K562 treated with DMSO at 1 percent for 48 hours (cell line): ENCODE results near the gene MLPH. TPM values are rescaled to one million over a fixed set of nuclear protein-coding genes. Genes with fewer than 3 reads are reported as not detected.

Experiments used
- total RNA-seq: library from RNA; unstranded; fragments of 300-600 nt; gene quantifications from 2 replicates; pipeline ENCODE4 v1.2.3, GENCODE V29; 2022; ENCODE audit warnings: low replicate concordance; ENCODE audit errors: extremely low read depth

The MLPH gene
- total RNA-seq, result not detected in 2 replicates

GRCh38 chr2:237486819-237487448 lies at the start of gene MLPH:
Gene MLPH (plus strand): TSS chr2:237487251. CDS start chr2:237493427, 6,176 bp downstream.

GRCh38 chr2:237566401-237567235 lies 79.6 kb downstream of the MLPH start, which contains the start of gene PRLH:
Gene PRLH (plus strand): TSS chr2:237566574. CDS start chr2:237566574, 0 bp downstream.

GRCh38 chr2:237590272-237591140 lies 103.5 kb downstream of the MLPH start, which contains the start of gene RAB17:
Gene RAB17 (minus strand): TSS chr2:237590734. CDS start chr2:237586154, 4,580 bp downstream.

Other genes starting within 250 kb of the MLPH start
- 39.9 TPM in 1 of 2 replicates, not detected in the other for gene COL6A3, start 73.1 kb upstream of the MLPH start, total RNA-seq
- gene PRLH, start 79.3 kb downstream of the MLPH start, total RNA-seq, result not detected in 2 replicates
- not detected in 2 replicates for gene RAB17, start 103.5 kb downstream of the MLPH start, total RNA-seq
- gene LRRFIP1, start 140.3 kb downstream of the MLPH start, total RNA-seq, result not detected in 2 replicates